Heart left ventricle (tissue), 16 donors: ENCODE results near the gene SPATA2. TPM values are rescaled to one million over a fixed set of nuclear protein-coding genes. Genes with fewer than 3 reads are reported as not detected.
"Not testable (repeated sequence)": the region's sequence is repeated elsewhere in the genome, so short reads cannot be mapped to it uniquely, and the experiment has no call there.

Source experiments
- ATAC-seq, 4 donors: fragments of 200-7000 bp; cut with Tn5 transposase; one replicate each; pipeline ENCODE4 v1.9.1; 2020 to 2022; ENCODE audit warnings: moderate library complexity in 4 of 4, mild to moderate bottlenecking in 3 of 4, moderate number of reproducible peaks in 1 of 4
- DNase-seq, 5 donors: peaks; one replicate each; pipeline ENCODE4 v3.0.0-alpha.2; 2020
- H3K27ac ChIP-seq, 12 donors: fragments of 200-600 bp; sonication (generic) in 4 of 12; one replicate each; pipeline versions ENCODE4 v1.5.0 to v1.8.0; 2016 to 2022; ENCODE audit warnings: mild to moderate bottlenecking in 2 of 12
- H3K27me3 ChIP-seq, 9 donors: fragments of 200-600 bp; sonication (generic) in 2 of 9; one replicate each; pipeline versions ENCODE4 v1.5.1 to v1.8.0; 2016 to 2022; ENCODE audit warnings: mild to moderate bottlenecking in 3 of 9
- H3K36me3 ChIP-seq, 9 donors: fragments of 200-600 bp; sonication (generic) in 2 of 9; one replicate each; pipeline versions ENCODE4 v1.5.0 to v1.8.0; 2018 to 2022; ENCODE audit warnings: mild to moderate bottlenecking in 2 of 9
- H3K4me1 ChIP-seq, 12 donors: fragments of 200-600 bp; sonication (generic) in 4 of 12; one replicate each; pipeline versions ENCODE4 v1.5.0 to v1.8.0; 2016 to 2022; ENCODE audit warnings: mild to moderate bottlenecking in 3 of 12
- H3K4me3 ChIP-seq, 12 donors: fragments of 200-600 bp; sonication (generic) in 4 of 12; one replicate each; pipeline versions ENCODE4 v1.5.0 to v1.8.0; 2017 to 2022; ENCODE audit warnings: mild to moderate bottlenecking in 9 of 12, moderate library complexity in 4 of 12
- H3K9me3 ChIP-seq, 12 donors: fragments of 200-600 bp; sonication (generic) in 4 of 12; one replicate each; pipeline versions ENCODE4 v1.5.0 to v1.8.0; 2016 to 2022; ENCODE audit warnings: mild to moderate bottlenecking in 1 of 12
- CTCF ChIP-seq, 12 donors: fragments of 200-600 bp; sonication (generic) in 4 of 12; IDR thresholded peaks; one replicate each; pipeline versions ENCODE4 v1.5.0 to v1.8.0; 2018 to 2022; ENCODE audit warnings: antibody characterized with exemption in 12 of 12, mild to moderate bottlenecking in 5 of 12
- POLR2A ChIP-seq, 2 donors: fragments of 450-650 bp; IDR thresholded peaks; one replicate each; pipeline ENCODE4 v1.6.1; 2017; ENCODE audit warnings: antibody characterized with exemption in 2 of 2, mild to moderate bottlenecking in 2 of 2, moderate library complexity in 2 of 2
- WGBS, 4 donors: extraction: QIAGEN DNeasy Blood & Tissue Kit in 2 of 4; methylation state at CpG; one replicate each; pipeline versions ENCODE4 v1.1.5 to v1.1.7; 2013 to 2018; 5-methylcytosine and 5-hydroxymethylcytosine counted together
- intact Hi-C, 10 donors: fragments of 100-400 bp; cut with DNase I; formaldehyde crosslinking; loops; one replicate each; pipeline versions ENCODE4 v1.11.1 to v1.14.2; 2022
- polyA plus RNA-seq, 2 donors: library from polyadenylated mRNA; stranded (reverse); fragments of 200-250 nt; gene quantifications; one replicate each; pipeline ENCODE4 v1.2.3, GENCODE V29; 2013
- total RNA-seq, 9 donors: library from RNA; depleted of rRNA in 2 of 9; stranded (reverse); fragments of >200 nt in 2 of 9; fragmentation: NEBNext Ultra II Directional in 3 of 9; extraction: Animal tissue kit (Norgen Biotek cat#: 25700) in 3 of 9; gene quantifications; one replicate each; pipeline versions ENCODE4 v1.1.0 to v1.2.4, GENCODE V29; 2016 to 2023
- donor health status: ischemic (EF 13 %, LVEDD 7.1; RV severe dilation, severe dysfunction).
- donor health status: healthy with polysubstance abuse.
- donor health status: DM: no; HTN: yes; CAD: no.
- donor health status: DM: no; HTN: no; CAD: no.
- donor health status: ischemic (EF 25% LVEDD 6.9; RV normal size, moderate dysfunction).
- donor health status: ischemic (EF 25% LVEDD 5.7; RV mildly dilated, moderate dysfunction).
- donor health status: healthy.
- donor health status: DM: yes; HTN: yes; CAD: no.
- donor health status: ischemic (EF 35%, LVEDD 5.7; RV mildly dilated, moderate dysfunction).
- donor health status: nonischemic (EF 11% LVEDD 7.7; RV severe dilation, severe dysfunction).
- donor health status: DM: yes; HTN: yes; CAD: no.
- donor health status: PGD.
- donor health status: ischemic (EF 29% LVEDD 5.4; RV normal size, mild dysfunction).
- donor health status: nonischemic (EF 23%, LVEDD 6.1; RV moderate dilation, normal function).

Gene SPATA2
- total and polyA plus RNA-seq, 11 donors: 4.3 to 9.3 (median 7.8) TPM

- Histone ChIP-seq H3K4me3 (no peak overlapping the region), H3K9me3 (no peaks in the 10 kb centered on the region), H3K27ac (peak overlapping the region in 1 of 12 donors; percentile 27), H3K27me3 (no peaks in the 10 kb centered on the region), H3K4me1 (peaks cover 0 to 8% (median 0%) of the 10 kb centered on the region in 12 donors), H3K36me3 (peaks cover 0 to 76% (median 59%) of the 10 kb centered on the region in 9 donors)
- WGBS, 4 donors: 94 to 98% (median 96%) methylated on average over 18 of the region's 18 CpGs
- intact Hi-C loops: no loop called here
- peak in 1 of 4 donors; percentile 34 for ATAC-seq
- TF ChIP-seq CTCF (IDR thresholded peaks at IDR 0.05) (no peak), POLR2A (IDR thresholded peaks at IDR 0.05) (no peak)
- peak in 1 of 5 donors; percentile 18 for DNase-seq
These were observed 41.4 kb upstream of the SPATA2 start for GRCh38 chr20:49956689-49957088.

- 90 to 95% (median 92%) methylated on average over 12 of the region's 12 CpGs for WGBS, 4 donors
- not testable (repeated sequence) for DNase-seq
These were observed 40.6 kb upstream of the SPATA2 start for GRCh38 chr20:49955830-49956396.

GRCh38 chr20:49955167-49955566 lies 39.8 kb upstream of the SPATA2 start:
- no peak for TF ChIP-seq POLR2A (IDR thresholded peaks at IDR 0.05)
- TF ChIP-seq CTCF (IDR thresholded peaks at IDR 0.05): no peak
- peaks cover 0 to 89% (median 74%) of the 10 kb centered on the region in 9 donors for H3K36me3 ChIP-seq
- no peak overlapping the region for H3K27ac ChIP-seq
- DNase-seq (peak in 1 of 5 donors; percentile 6), ATAC-seq (no peak)
- peaks cover 0 to 8% (median 0%) of the 10 kb centered on the region in 12 donors for H3K4me1 ChIP-seq
- intact Hi-C loops: no loop called here
- no peaks in the 10 kb centered on the region for H3K27me3 ChIP-seq
- H3K4me3 ChIP-seq: no peak overlapping the region
- WGBS, 4 donors: 94 to 98% (median 96%) methylated on average over 3 of the region's 3 CpGs
- no peaks in the 10 kb centered on the region for H3K9me3 ChIP-seq

More at GRCh38 chr20:49955830-49956396, 40.6 kb upstream of the SPATA2 start:
- H3K27ac ChIP-seq, ATAC-seq, H3K4me3 ChIP-seq, intact Hi-C loops, H3K9me3 ChIP-seq, H3K27me3 ChIP-seq, H3K4me1 ChIP-seq: not testable (repeated sequence)
- H3K36me3 ChIP-seq: peaks cover 0 to 83% (median 67%) of the 10 kb centered on the region in 9 donors

GRCh38 chr20:49951151-49951550 lies 35.8 kb upstream of the SPATA2 start:
- no peak overlapping the region for H3K27ac ChIP-seq
- no peaks in the 10 kb centered on the region for H3K27me3 ChIP-seq
- peaks cover 0 to 97% (median 92%) of the 10 kb centered on the region in 9 donors for H3K36me3 ChIP-seq
- H3K4me3 ChIP-seq: no peak overlapping the region
- ATAC-seq (no peak), DNase-seq (no peak)
- 88 to 95% (median 90%) methylated on average over 4 of the region's 4 CpGs for WGBS, 4 donors
- H3K9me3 ChIP-seq: no peaks in the 10 kb centered on the region
- no peaks in the 10 kb centered on the region for H3K4me1 ChIP-seq
- intact Hi-C loops: no loop called here
- TF ChIP-seq CTCF (IDR thresholded peaks at IDR 0.05) (no peak), POLR2A (IDR thresholded peaks at IDR 0.05) (no peak)
